HG02943 (cell line): Measurements from ENCODE around the gene ACO2.

Source experiments
- ATAC-seq: cut with Tn5 transposase; IDR thresholded peaks from one replicate; pipeline ENCODE4 v1.9.1; 2021; ENCODE audit warnings: mild to moderate bottlenecking, low read depth, moderate library complexity; ENCODE audit not compliant: unreplicated experiment

ACO2 gene

GRCh38 chr22:41487037-41487935 lies 18.4 kb downstream of the ACO2 start:
- no peak for ATAC-seq

GRCh38 chr22:41488076-41488475 lies 19.2 kb downstream of the ACO2 start:
- no peak for ATAC-seq

- no peak for ATAC-seq
Observed at GRCh38 chr22:41488596-41489385, 19.9 kb downstream of the ACO2 start.

- no peak for ATAC-seq
Observed at GRCh38 chr22:41491374-41492100, 22.6 kb downstream of the ACO2 start.

GRCh38 chr22:41498303-41498835 lies 29.5 kb downstream of the ACO2 start:
- no peak for ATAC-seq

- no peak for ATAC-seq
Observed at GRCh38 chr22:41499624-41500280, 30.8 kb downstream of the ACO2 start.

GRCh38 chr22:41500303-41500702 lies 31.4 kb downstream of the ACO2 start:
- no peak for ATAC-seq

- no peak for ATAC-seq
Observed at GRCh38 chr22:41501209-41501608, 32.3 kb downstream of the ACO2 start.

GRCh38 chr22:41504397-41504796 lies 35.5 kb downstream of the ACO2 start:
- no peak for ATAC-seq

GRCh38 chr22:41504816-41505215 lies 35.9 kb downstream of the ACO2 start:
- ATAC-seq: no peak

GRCh38 chr22:41505511-41506220 lies 36.7 kb downstream of the ACO2 start:
- no peak for ATAC-seq

- ATAC-seq: no peak
Observed at GRCh38 chr22:41507330-41508063, 38.6 kb downstream of the ACO2 start.

GRCh38 chr22:41508770-41509170 lies 39.9 kb downstream of the ACO2 start:
- ATAC-seq: no peak

GRCh38 chr22:41511521-41511968 lies 42.6 kb downstream of the ACO2 start:
- no peak for ATAC-seq

GRCh38 chr22:41512421-41513194 lies 43.7 kb downstream of the ACO2 start:
- no peak for ATAC-seq

- no peak for ATAC-seq
Observed at GRCh38 chr22:41513391-41513790, 44.5 kb downstream of the ACO2 start.

- ATAC-seq: no peak
Observed at GRCh38 chr22:41516462-41516861, 47.5 kb downstream of the ACO2 start.
